ENCODE data around the gene TICAM1. TPM values are rescaled to one million over a fixed set of nuclear protein-coding genes. Genes with fewer than 3 reads are reported as not detected.
"Not testable (repeated sequence)": the region's sequence is repeated elsewhere in the genome, so short reads cannot be mapped to it uniquely, and the experiment has no call there.

Gene TICAM1
- polyA plus RNA-seq, 1 experiment: 1.9 TPM

GRCh38 chr19:4811328-4812131, 20.0 kb downstream of the TICAM1 start:
- Histone ChIP-seq H3K36me3 (ENCODE audit: control insufficient read depth, insufficient read depth, low read length) (peaks cover 6% of the 10 kb centered on the region), H3K27me3 (ENCODE audit: control insufficient read depth, insufficient read depth, low read length) (no peaks in the 10 kb centered on the region), H3K4me3 (ENCODE audit: low read depth, low read length) (no peak overlapping the region)
- CTCF ChIA-PET: interaction anchor here (0.5 to 8.3 kb wide), 16 partner anchors 11 to 226 kb away, joined by 3 to 225 read pairs (median 7); partner anchors contain the start of gene UHRF1
- TF ChIP-seq CTCF (IDR thresholded peaks at IDR 0.05; ENCODE audit: insufficient read depth, low read depth, low read length): peak; percentile 90
- POLR2A ChIA-PET: interaction anchor here (2.2 kb wide), 1 partner anchor 100 kb away, joined by 10 read pairs; no protein-coding TSS in a partner anchor
- DNase-seq (ENCODE audit: low read depth): no peak

GRCh38 chr19:4807188-4807587, 24.3 kb downstream of the TICAM1 start:
- ChIA-PET POLR2A (no interaction called here), CTCF (interaction anchor here (0.7 to 8.3 kb wide), 5 partner anchors 44 to 1841 kb away, joined by 3 to 225 read pairs (median 40); partner anchors contain the start of gene UHRF1)
- Histone ChIP-seq H3K27me3 (ENCODE audit: control insufficient read depth, insufficient read depth, low read length) (no peaks in the 10 kb centered on the region), H3K4me3 (ENCODE audit: low read depth, low read length) (no peak overlapping the region), H3K36me3 (ENCODE audit: control insufficient read depth, insufficient read depth, low read length) (no peaks in the 10 kb centered on the region)
- no peak for TF ChIP-seq CTCF (IDR thresholded peaks at IDR 0.05; ENCODE audit: insufficient read depth, low read depth, low read length)
- no peak for DNase-seq (ENCODE audit: low read depth)

- no peak for TF ChIP-seq CTCF (IDR thresholded peaks at IDR 0.05; ENCODE audit: insufficient read depth, low read depth, low read length)
- no peak for DNase-seq (ENCODE audit: low read depth)
- CTCF ChIA-PET: interaction anchor here (1.1 to 8.3 kb wide), 4 partner anchors 44 to 230 kb away, joined by 3 to 225 read pairs (median 76); partner anchors contain the start of gene UHRF1
- POLR2A ChIA-PET: no interaction called here
- Histone ChIP-seq H3K4me3 (ENCODE audit: low read depth, low read length) (no peak overlapping the region), H3K27me3 (ENCODE audit: control insufficient read depth, insufficient read depth, low read length) (no peaks in the 10 kb centered on the region), H3K36me3 (ENCODE audit: control insufficient read depth, insufficient read depth, low read length) (no peaks in the 10 kb centered on the region)
Observed at GRCh38 chr19:4806384-4806783, 25.1 kb downstream of the TICAM1 start.

GRCh38 chr19:4805140-4805539, 26.4 kb downstream of the TICAM1 start:
- DNase-seq (ENCODE audit: low read depth); H3K27me3 ChIP-seq (ENCODE audit: control insufficient read depth, insufficient read depth, low read length); H3K4me3 ChIP-seq (ENCODE audit: low read depth, low read length); H3K36me3 ChIP-seq (ENCODE audit: control insufficient read depth, insufficient read depth, low read length); POLR2A ChIA-PET: not testable (repeated sequence)
- CTCF ChIA-PET: interaction anchor here (0.6 to 8.3 kb wide), 13 partner anchors 8 to 226 kb away, joined by 3 to 225 read pairs (median 4); partner anchors contain the start of gene FEM1A

- ChIA-PET CTCF (interaction anchor here (0.7 to 8.3 kb wide), 15 partner anchors 9 to 227 kb away, joined by 3 to 225 read pairs (median 4); partner anchors contain the start of genes FEM1A and TICAM1), POLR2A (no interaction called here)
- DNase-seq (ENCODE audit: low read depth): no peak
- H3K4me3 ChIP-seq (ENCODE audit: low read depth, low read length): no peak overlapping the region
- no peaks in the 10 kb centered on the region for H3K27me3 ChIP-seq (ENCODE audit: control insufficient read depth, insufficient read depth, low read length)
- peak; percentile 85 for TF ChIP-seq CTCF (IDR thresholded peaks at IDR 0.05; ENCODE audit: insufficient read depth, low read depth, low read length)
- H3K36me3 ChIP-seq (ENCODE audit: control insufficient read depth, insufficient read depth, low read length): no peaks in the 10 kb centered on the region
Observed at GRCh38 chr19:4803736-4804695, 27.5 kb downstream of the TICAM1 start.

Data from BJ (cell line).